DMS153 treated with DMSO at 0.1 percent for 48 hours (cell line): ENCODE results near the gene PTPRN2.

Experiments used
- DNase-seq: peaks from one replicate; lab custom pipeline; 2025; ENCODE audit not compliant: unreplicated experiment; lab: John Stamatoyannopoulos, UW

The PTPRN2 gene

DNA sequence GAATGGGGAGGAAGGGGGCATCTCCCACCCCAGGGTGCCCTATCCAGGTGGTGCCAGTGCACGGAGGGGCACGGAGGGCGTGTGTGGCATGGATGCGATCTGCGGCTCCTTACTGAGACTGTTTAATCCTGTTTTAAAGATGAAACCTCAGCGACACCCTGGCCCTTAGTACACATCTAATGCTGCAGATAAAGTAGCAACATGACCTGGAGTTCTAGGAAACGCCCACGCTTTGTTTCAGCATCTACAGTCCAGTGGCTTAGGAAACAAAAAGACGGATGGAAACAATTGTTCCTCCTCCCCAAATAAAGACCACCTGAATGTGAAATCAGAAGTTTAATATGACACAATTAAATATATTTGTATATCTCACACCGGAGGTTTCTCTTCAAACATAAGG lies 1048.9 kb downstream of the PTPRN2 start:
- DNase-seq: no peak

- DNase-seq: no peak
Measured at GRCh38 chr7:157538321-157538720, 1049.3 kb downstream of the PTPRN2 start.

- DNase-seq: no peak
Measured at GRCh38 chr7:157537056-157537455, 1050.6 kb downstream of the PTPRN2 start.

- no peak for DNase-seq
Measured at GRCh38 chr7:157532068-157532467, 1055.6 kb downstream of the PTPRN2 start.

- no peak for DNase-seq
Measured at GRCh38 chr7:157529768-157530560, 1057.7 kb downstream of the PTPRN2 start.

DNA sequence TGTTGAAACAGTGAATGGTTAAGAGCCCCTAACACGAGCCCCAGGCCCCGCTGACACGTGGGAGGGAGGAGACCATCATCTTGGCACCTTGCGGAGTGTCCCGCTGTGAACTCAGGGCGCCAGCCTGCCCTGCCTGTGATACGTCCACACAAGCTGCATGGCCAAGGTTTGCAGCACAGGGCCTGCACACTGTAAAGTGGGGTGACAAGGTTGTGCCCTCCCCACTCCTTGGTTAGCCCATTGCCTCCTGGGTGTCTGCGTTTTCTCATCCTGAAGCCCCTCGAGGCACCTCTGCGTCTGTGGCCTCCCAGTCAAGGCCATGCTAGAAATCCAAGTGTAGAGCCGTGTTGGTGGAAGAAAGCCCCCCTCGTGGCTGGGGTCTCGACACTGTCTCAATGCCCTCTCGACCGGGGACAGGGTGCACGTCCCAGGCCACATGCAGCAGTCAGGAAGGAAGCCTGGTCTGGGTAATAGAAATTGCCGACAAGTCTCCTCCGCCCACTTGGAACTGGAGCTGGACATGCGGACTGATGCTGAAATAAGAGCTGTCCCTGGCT lies 1058.8 kb downstream of the PTPRN2 start:
- DNase-seq: no peak

DNA sequence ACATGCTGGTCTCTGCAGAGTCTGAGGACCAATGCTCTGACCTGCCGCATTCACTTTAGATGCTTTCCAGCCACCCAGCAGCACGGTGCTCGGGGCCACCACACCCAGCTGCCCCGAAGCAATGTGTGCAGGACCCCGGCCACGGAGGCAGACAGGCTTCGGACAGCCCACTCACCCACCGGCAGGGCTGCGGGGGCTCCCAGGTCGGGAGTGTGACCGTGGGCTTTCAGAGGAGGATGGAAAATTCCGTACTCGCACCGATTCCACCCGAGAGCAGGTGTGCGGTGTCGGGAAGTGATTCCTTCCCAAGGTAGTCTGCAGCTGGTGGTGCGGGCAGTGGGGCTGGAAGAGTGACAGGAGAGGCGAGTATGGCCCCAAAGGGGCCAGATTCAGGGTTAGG lies 1059.9 kb downstream of the PTPRN2 start:
- DNase-seq: no peak

- DNase-seq: no peak
Measured at GRCh38 chr7:157526913-157527634, 1060.5 kb downstream of the PTPRN2 start.

GRCh38 chr7:157526005-157526912 lies 1061.4 kb downstream of the PTPRN2 start:
- no peak for DNase-seq

DNA sequence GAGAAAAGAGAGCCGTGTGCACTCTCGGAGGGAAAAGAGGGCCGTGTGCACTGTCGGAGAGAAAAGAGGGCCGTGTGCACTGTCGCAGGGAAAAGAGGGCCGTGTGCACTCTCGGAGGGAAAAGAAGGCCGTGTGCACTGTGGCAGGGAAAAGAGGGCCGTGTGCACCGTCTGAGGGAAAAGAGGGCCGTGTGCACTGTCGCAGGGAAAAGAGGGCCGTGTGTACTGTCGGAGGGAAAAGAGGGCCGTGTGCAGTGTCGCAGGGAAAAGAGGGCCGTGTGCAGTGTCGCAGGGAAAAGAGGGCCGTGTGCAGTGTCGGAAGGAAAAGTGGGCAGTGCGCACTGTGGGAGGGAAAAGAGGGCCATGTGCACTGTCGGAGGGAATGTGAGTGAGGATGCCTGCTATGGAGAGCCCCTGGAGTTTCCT lies 1062.1 kb downstream of the PTPRN2 start:
- DNase-seq: no peak

GRCh38 chr7:157524731-157525130 lies 1062.9 kb downstream of the PTPRN2 start:
- DNase-seq: no peak

DNA sequence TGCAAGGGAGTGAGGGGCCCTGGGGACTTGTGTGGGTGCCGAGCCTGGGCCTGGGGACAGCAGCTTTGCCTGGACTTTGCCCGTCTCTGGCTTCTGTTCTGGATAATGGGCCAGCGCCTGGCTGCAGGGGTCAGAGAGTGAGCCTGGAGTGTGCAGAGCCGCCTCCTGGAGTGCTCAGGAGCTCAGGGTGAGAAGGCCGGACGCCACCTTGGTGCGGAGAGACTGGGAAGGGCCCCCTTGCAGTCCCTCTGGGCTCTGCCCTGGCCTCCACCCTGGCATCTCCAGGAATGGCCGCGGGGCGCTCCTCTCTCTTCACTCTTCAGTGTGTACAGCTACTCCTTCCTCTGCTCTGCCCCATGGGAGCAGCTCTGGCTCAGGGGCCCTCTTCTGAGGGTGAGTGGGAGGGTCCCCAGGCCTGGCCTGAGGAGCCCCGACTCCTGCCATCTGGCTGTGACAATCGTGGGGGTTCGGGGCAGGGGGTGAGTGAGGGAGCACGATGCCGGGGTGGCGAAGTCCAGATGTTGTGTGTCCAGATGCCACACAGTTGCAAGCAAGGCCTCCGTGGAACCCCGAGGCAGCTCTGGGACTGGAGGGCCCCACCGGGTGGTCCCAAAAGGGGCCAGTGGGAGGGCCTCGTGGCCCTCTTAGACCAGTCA lies 1063.7 kb downstream of the PTPRN2 start:
- no peak for DNase-seq

DNA sequence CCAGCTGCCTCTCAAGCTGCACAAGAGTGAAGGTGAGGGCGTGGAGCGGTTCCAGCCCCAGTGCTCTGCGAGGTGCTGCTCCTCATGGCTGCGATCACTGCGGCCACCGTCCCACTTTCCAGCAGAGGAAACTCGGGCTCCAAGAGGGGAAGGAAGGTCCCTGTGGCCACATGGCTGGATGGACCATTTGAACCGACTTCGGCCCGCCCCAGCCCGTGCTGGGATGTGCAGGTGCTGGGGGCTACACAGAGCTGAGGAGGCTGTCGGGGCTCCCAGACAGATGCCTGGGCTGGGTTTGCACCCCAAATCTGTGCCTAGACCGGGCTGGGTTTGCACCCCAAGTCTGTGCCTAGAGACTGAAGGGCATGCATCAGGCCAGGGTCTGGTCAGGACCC lies 1064.3 kb downstream of the PTPRN2 start:
- DNase-seq: no peak

- DNase-seq: no peak
Measured at GRCh38 chr7:157522954-157523353, 1064.7 kb downstream of the PTPRN2 start.

DNA sequence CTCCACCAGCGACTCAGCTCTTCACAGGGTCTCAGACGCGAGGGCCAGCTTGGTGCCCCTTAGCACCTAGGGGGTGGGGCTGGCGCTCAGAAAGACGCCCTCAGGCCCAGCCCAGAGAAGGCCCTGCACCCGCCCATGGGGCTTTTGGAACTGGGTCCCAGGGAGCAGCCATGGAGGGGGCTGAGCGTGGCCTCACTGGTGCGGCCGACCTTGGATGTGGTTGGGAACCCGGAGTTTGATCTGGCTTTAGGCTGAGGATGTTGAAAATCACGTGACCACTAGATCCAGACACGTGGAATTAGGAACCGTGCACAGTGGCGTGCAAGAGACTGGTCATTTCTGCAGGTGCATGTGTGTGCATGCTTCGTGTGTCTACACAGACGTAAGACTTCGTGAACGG lies 1065.4 kb downstream of the PTPRN2 start:
- no peak for DNase-seq

GRCh38 chr7:157521752-157522151 lies 1065.9 kb downstream of the PTPRN2 start:
- no peak for DNase-seq

GRCh38 chr7:157521061-157521731 lies 1066.4 kb downstream of the PTPRN2 start:
- DNase-seq: no peak

DNA sequence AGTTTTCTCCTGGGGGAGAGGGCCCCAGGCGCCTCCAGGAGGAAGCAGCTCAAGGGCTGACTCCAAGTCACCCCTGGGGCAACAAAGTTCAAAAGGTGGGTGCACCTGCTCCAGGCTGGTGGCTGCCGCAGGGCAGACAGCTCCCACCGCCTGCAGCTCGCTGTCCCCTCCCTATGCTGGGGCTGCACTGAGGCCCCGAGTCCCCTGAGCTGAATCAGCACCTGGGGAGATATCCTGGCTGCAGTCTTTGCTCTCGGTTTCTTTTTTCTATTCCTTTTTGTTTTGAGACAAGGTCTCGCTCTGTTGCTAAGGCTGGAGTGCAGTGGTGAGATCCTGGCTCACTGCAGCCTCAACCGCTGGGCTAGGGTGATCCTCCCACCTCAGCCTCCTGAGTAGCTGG lies 1067.4 kb downstream of the PTPRN2 start:
- DNase-seq: no peak

GRCh38 chr7:157519798-157520244 lies 1067.8 kb downstream of the PTPRN2 start:
- DNase-seq: no peak

DNA sequence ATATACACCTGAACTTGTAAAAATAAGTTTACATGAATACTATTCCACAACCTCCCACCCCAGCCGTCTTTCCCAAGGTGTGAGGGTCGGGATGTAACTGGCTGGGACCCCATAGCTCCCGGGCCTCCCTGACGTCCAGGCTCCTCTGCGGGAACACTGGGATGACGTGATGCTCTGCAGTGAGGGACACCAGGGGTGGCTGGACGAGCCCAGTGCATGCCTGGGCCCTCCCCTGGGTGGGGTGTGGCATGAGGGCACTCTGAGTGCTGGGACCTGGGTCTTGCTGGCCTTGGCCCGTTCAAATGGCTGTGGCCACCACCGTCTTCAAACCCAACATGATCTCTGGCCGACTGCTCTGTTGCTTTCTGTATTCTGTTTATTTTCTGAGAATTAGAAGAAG lies 1068.4 kb downstream of the PTPRN2 start:
- no peak for DNase-seq
